Heart left ventricle (tissue), 13 donors: ENCODE data around the gene NDUFAF2.

Experiments
- CTCF ChIP-seq, 12 donors: fragments of 200-600 bp; sonication (generic) in 4 of 12; IDR thresholded peaks; one replicate each; pipeline versions ENCODE4 v1.5.0 to v1.8.0; 2018 to 2022; ENCODE audit warnings: antibody characterized with exemption in 12 of 12, mild to moderate bottlenecking in 5 of 12
- POLR2A ChIP-seq, 2 donors: fragments of 450-650 bp; IDR thresholded peaks; one replicate each; pipeline ENCODE4 v1.6.1; 2017; ENCODE audit warnings: antibody characterized with exemption in 2 of 2, mild to moderate bottlenecking in 2 of 2, moderate library complexity in 2 of 2
- donor health status: ischemic (EF 13 %, LVEDD 7.1; RV severe dilation, severe dysfunction).
- donor health status: DM: no; HTN: yes; CAD: no.
- donor health status: DM: no; HTN: no; CAD: no.
- donor health status: ischemic (EF 25% LVEDD 6.9; RV normal size, moderate dysfunction).
- donor health status: ischemic (EF 25% LVEDD 5.7; RV mildly dilated, moderate dysfunction).
- donor health status: ischemic (EF 35%, LVEDD 5.7; RV mildly dilated, moderate dysfunction).
- donor health status: nonischemic (EF 11% LVEDD 7.7; RV severe dilation, severe dysfunction).
- donor health status: DM: yes; HTN: yes; CAD: no.
- donor health status: PGD.
- donor health status: ischemic (EF 29% LVEDD 5.4; RV normal size, mild dysfunction).
- donor health status: nonischemic (EF 23%, LVEDD 6.1; RV moderate dilation, normal function).

- TF ChIP-seq CTCF (IDR thresholded peaks at IDR 0.05): no peak
- no peak for TF ChIP-seq POLR2A (IDR thresholded peaks at IDR 0.05)
Observed at GRCh38 chr5:60961685-60962084, 16.7 kb downstream of the NDUFAF2 start.
